Astrocyte of the cerebellum (primary cell): ENCODE measurements around the gene C6orf132.

ENCODE experiments used
- DNase-seq: peaks from one replicate; pipeline ENCODE4 v3.0.0-alpha.2; 2011; ENCODE audit warnings: low read depth
- H3K4me3 ChIP-seq: 2 replicates; pipeline ENCODE4 v1.5.1; 2011; ENCODE audit warnings: mild to moderate bottlenecking, low read depth, low read length, moderate library complexity
- CTCF ChIP-seq: IDR thresholded peaks from 2 replicates; pipeline ENCODE4 v1.5.1; 2012; ENCODE audit warnings: low read length, low read depth, moderate library complexity, mild to moderate bottlenecking; ENCODE audit errors: missing control alignments
- in situ Hi-C: cut with HindIII; loops from 2 replicates; pipeline ENCODE4 v1.10.0; 2017; ENCODE audit warnings: low sequenced_read_pairs

Gene C6orf132

GRCh38 chr6:42142118-42142835 lies at the start of gene C6orf132:
Gene C6orf132, minus strand, starts transcription at chr6:42142620. Its CDS starts 176 bp downstream, at chr6:42142444.
- H3K4me3 ChIP-seq = peak within 1 kb of the TSS; percentile 50
- TF ChIP-seq CTCF = no peak
- DNase-seq = no peak
- in situ Hi-C loops = no loop called here

- no peak for DNase-seq
- in situ Hi-C loops = no loop called here
- H3K4me3 ChIP-seq = no peak overlapping the region
- no peak for TF ChIP-seq CTCF
Observed at GRCh38 chr6:42190554-42191183, 48.2 kb upstream of the C6orf132 start.

- in situ Hi-C loops = no loop called here
- DNase-seq = no peak
- H3K4me3 ChIP-seq = no peak overlapping the region
- no peak for TF ChIP-seq CTCF
Observed at GRCh38 chr6:42188406-42188805, 46.0 kb upstream of the C6orf132 start.

- no peak for TF ChIP-seq CTCF
- no peak for DNase-seq
- in situ Hi-C loops = no loop called here
- no peak overlapping the region for H3K4me3 ChIP-seq
Observed at GRCh38 chr6:42185597-42185996, 43.2 kb upstream of the C6orf132 start.

- no peak for DNase-seq
- no peak for TF ChIP-seq CTCF
- no peak overlapping the region for H3K4me3 ChIP-seq
- in situ Hi-C loops = no loop called here
Observed at GRCh38 chr6:42184475-42184874, 42.1 kb upstream of the C6orf132 start.

- no peak for TF ChIP-seq CTCF
- DNase-seq = no peak
- H3K4me3 ChIP-seq = no peak overlapping the region
- in situ Hi-C loops = no loop called here
Observed at GRCh38 chr6:42182101-42182500, 39.7 kb upstream of the C6orf132 start.
